Transverse colon (tissue), 4 donors: ENCODE data around the gene ATP1B2. TPM values are rescaled to one million over a fixed set of nuclear protein-coding genes. Genes with fewer than 3 reads are reported as not detected.
"Not testable (repeated sequence)": the region's sequence is repeated elsewhere in the genome, so short reads cannot be mapped to it uniquely, and the experiment has no call there.

Source experiments
- DNase-seq: peaks from one replicate; pipeline ENCODE4 v3.0.0-alpha.2; 2019
- H3K27ac ChIP-seq, 4 donors: fragments of 200-600 bp; sonication (generic); 2 replicates each; pipeline ENCODE4 v1.5.1; 2016 to 2018; ENCODE audit warnings: inconsistent platforms in 4 of 4
- H3K27me3 ChIP-seq: fragments of 200-600 bp; sonication (generic); 2 replicates; pipeline ENCODE4 v1.5.1; 2017; ENCODE audit warnings: inconsistent platforms
- H3K36me3 ChIP-seq, 4 donors: fragments of 200-600 bp; sonication (generic); 2 replicates each; pipeline ENCODE4 v1.5.1; 2017 to 2019; ENCODE audit warnings: inconsistent platforms in 4 of 4
- H3K4me1 ChIP-seq, 4 donors: fragments of 200-600 bp; sonication (generic); 2 replicates each; pipeline ENCODE4 v1.5.1; 2017 to 2020; ENCODE audit warnings: inconsistent platforms in 4 of 4
- H3K4me3 ChIP-seq, 4 donors: fragments of 200-600 bp; sonication (generic); 1 replicate in 1 of 4; 2 replicates in 3 of 4; pipeline versions ENCODE4 v1.5.1 to v1.6.1; 2017 to 2019; ENCODE audit warnings: inconsistent platforms in 4 of 4
- H3K9me3 ChIP-seq, 2 donors: fragments of 200-600 bp; sonication (generic); 2 replicates each; pipeline ENCODE4 v1.5.1; 2017 to 2019; ENCODE audit warnings: inconsistent platforms in 2 of 2
- CTCF ChIP-seq, 5 experiments: fragments of 200-600 bp in 3 of 5; fragments of 450-650 bp in 2 of 5; sonication (generic) in 3 of 5; IDR thresholded peaks; 1 replicate in 2 of 5; 2 replicates in 3 of 5; pipeline ENCODE4 v1.5.1; 2016 to 2017; ENCODE audit warnings: antibody characterized with exemption in 5 of 5, inconsistent platforms in 3 of 5, mild to moderate bottlenecking in 2 of 5, moderate library complexity in 1 of 5
- EP300 ChIP-seq: sonication (generic); formaldehyde crosslinking; IDR thresholded peaks from one replicate; pipeline ENCODE4 v1.6.1; 2017; ENCODE audit warnings: antibody characterized with exemption, low read depth
- POLR2A ChIP-seq: fragments of 450-650 bp; IDR thresholded peaks from one replicate; pipeline ENCODE4 v1.6.1; 2016; ENCODE audit warnings: antibody characterized with exemption, mild to moderate bottlenecking, moderate library complexity
- POLR2AphosphoS5 ChIP-seq, 3 donors: sonication (generic); formaldehyde crosslinking; IDR thresholded peaks; one replicate each; pipeline ENCODE4 v1.6.1; 2016; ENCODE audit warnings: antibody characterized with exemption in 3 of 3
- WGBS, 2 donors: methylation state at CpG; one replicate each; pipeline ENCODE4 v1.1.5; 2018; ENCODE audit warnings: low coverage in 1 of 2; 5-methylcytosine and 5-hydroxymethylcytosine counted together
- in situ Hi-C, 4 donors: fragments of 200-750 bp; cut with MboI; loops; one replicate each; pipeline versions ENCODE4 v1.15.0 to v1.15.1; 2017; ENCODE audit warnings: low sequenced_read_pairs in 3 of 4, low pct_ligation_motif_present in 1 of 4, low pct_unique_long_range_greater_than_20kb in 1 of 4
- intact Hi-C: fragments of 100-400 bp; cut with DNase I; formaldehyde crosslinking; loops from one replicate; pipeline ENCODE4 v1.15.1; 2023; ENCODE audit warnings: low total_unique reads
- total RNA-seq, 4 donors: library from RNA; depleted of rRNA; stranded (reverse); fragments of >200 nt; gene quantifications; one replicate each; pipeline ENCODE4 v1.1.0, GENCODE V29; 2016

The ATP1B2 gene
- total RNA-seq, 4 donors from 2014 or later: 0.40 to 20.6 (median 2.3) TPM

GRCh38 chr17:7615265-7615747 is 35.4 kb upstream of the ATP1B2 start:
- Histone ChIP-seq H3K27ac (peak overlapping the region; percentile 90 to 98 (median 94)), H3K4me3 (peak overlapping the region in 3 of 4 donors; percentile 32 to 92 (median 60)), H3K36me3 (no peaks in the 10 kb centered on the region), H3K27me3 (no peaks in the 10 kb centered on the region), H3K4me1 (peaks cover 16 to 34% (median 25%) of the 10 kb centered on the region in 4 donors), H3K9me3 (no peaks in the 10 kb centered on the region)
- WGBS, 2 donors: 2 to 6% methylated on average over 11 to 28 of the region's 28 CpGs
- no peak for DNase-seq
- TF ChIP-seq POLR2AphosphoS5 (IDR thresholded peaks at IDR 0.05) (peak in 1 of 3 donors; percentile 14), CTCF (IDR thresholded peaks at IDR 0.05) (no peak)
- in situ Hi-C loops (no loop called here), intact Hi-C loops (no loop called here)

- 65 to 75% methylated on average over 4 to 5 of the region's 5 CpGs for WGBS, 2 donors
- DNase-seq: no peak
- Histone ChIP-seq H3K4me1 (peaks cover 0 to 11% (median 4%) of the 10 kb centered on the region in 4 donors), H3K36me3 (no peaks in the 10 kb centered on the region), H3K9me3 (no peaks in the 10 kb centered on the region), H3K4me3 (no peak overlapping the region), H3K27me3 (no peaks in the 10 kb centered on the region), H3K27ac (no peak overlapping the region)
- in situ Hi-C loops: no loop called here
- TF ChIP-seq POLR2A (no peak), POLR2AphosphoS5 (IDR thresholded peaks at IDR 0.05) (no peak), CTCF (IDR thresholded peaks at IDR 0.05) (no peak), EP300 (no peak)
- intact Hi-C loops: no loop called here
These were observed 32.1 kb upstream of the ATP1B2 start for GRCh38 chr17:7618608-7619007.

- in situ Hi-C loops: no loop called here
- Histone ChIP-seq H3K4me1 (no peaks in the 10 kb centered on the region), H3K36me3 (no peaks in the 10 kb centered on the region), H3K4me3 (no peak overlapping the region), H3K27ac (no peak overlapping the region), H3K9me3 (no peaks in the 10 kb centered on the region), H3K27me3 (no peaks in the 10 kb centered on the region)
- intact Hi-C loops: no loop called here
- TF ChIP-seq CTCF (IDR thresholded peaks at IDR 0.05): no peak
- TF ChIP-seq POLR2A: no peak
- DNase-seq: no peak
- WGBS, 2 donors: 92 to 95% methylated on average over 3 to 8 of the region's 8 CpGs
These were observed 29.9 kb upstream of the ATP1B2 start for GRCh38 chr17:7620835-7621234.

- intact Hi-C loops: no loop called here
- no peak overlapping the region for H3K4me3 ChIP-seq
- in situ Hi-C loops: no loop called here
These were observed 27.1 kb upstream of the ATP1B2 start for GRCh38 chr17:7623661-7624060.

GRCh38 chr17:7625749-7626148 is 25.0 kb upstream of the ATP1B2 start:
- H3K4me3 ChIP-seq, H3K36me3 ChIP-seq, H3K27ac ChIP-seq, DNase-seq, in situ Hi-C loops, H3K27me3 ChIP-seq, intact Hi-C loops, H3K9me3 ChIP-seq: not testable (repeated sequence)
- H3K4me1 ChIP-seq: peaks cover 12 to 16% (median 15%) of the 10 kb centered on the region in 4 donors
- 96 to 100% methylated on average over 1 to 16 of the region's 16 CpGs for WGBS, 2 donors

More at GRCh38 chr17:7623661-7624060, 27.1 kb upstream of the ATP1B2 start:
- no peak overlapping the region for H3K27ac ChIP-seq
- no peak for DNase-seq
- WGBS, 2 donors: 77 to 86% methylated on average over 3 to 5 of the region's 5 CpGs
- H3K27me3 ChIP-seq: no peaks in the 10 kb centered on the region
- H3K9me3 ChIP-seq: no peaks in the 10 kb centered on the region
- H3K4me1 ChIP-seq: peaks cover 12 to 16% (median 15%) of the 10 kb centered on the region in 4 donors
- TF ChIP-seq POLR2AphosphoS5 (IDR thresholded peaks at IDR 0.05): no peak
- TF ChIP-seq POLR2A: no peak
- TF ChIP-seq CTCF (IDR thresholded peaks at IDR 0.05): no peak
- TF ChIP-seq EP300: no peak
- H3K36me3 ChIP-seq: no peaks in the 10 kb centered on the region
